GM12878 (cell line): Measurements from ENCODE around the gene OSBPL10. TPM values are rescaled to one million over a fixed set of nuclear protein-coding genes. Genes with fewer than 3 reads are reported as not detected.

Source experiments
- ATAC-seq: fragments of 200-7000 bp; cut with Tn5 transposase; 3 replicates; pipeline ENCODE4 v1.9.1; 2020; ENCODE audit warnings: mild to moderate bottlenecking, moderate library complexity
- BruUV-seq: library from RNA; stranded (reverse); fragments of 400-500 nt; replicated peaks from 2 replicates; lab custom pipeline; 2021; lab: Mats Ljungman, UMichigan
- CTCF ChIA-PET: fragments of 300-600 bp; sonication (Branson Sonifier 250); formaldehyde crosslinking; extraction: SDS; loops from one replicate; lab custom pipeline; 2021; ENCODE audit warnings: inconsistent platforms; lab: Yijun Ruan, JAX
- POLR2A ChIA-PET: fragments of 350-600 bp; formaldehyde crosslinking; extraction: SDS; loops from one replicate; lab custom pipeline; 2021; ENCODE audit warnings: inconsistent platforms; lab: Charles Lee
- RAD21 ChIA-PET: fragments of 300-600 bp; sonication (Branson Sonifier 250); formaldehyde crosslinking; loops from one replicate; lab custom pipeline; 2023; ENCODE audit warnings: antibody characterized with exemption; ENCODE audit not compliant: unreplicated experiment; lab: Charles Lee
- SMC1A ChIA-PET: fragments of 300-600 bp; sonication (Branson Sonifier 250); formaldehyde crosslinking; loops from one replicate; lab custom pipeline; 2023; ENCODE audit not compliant: unreplicated experiment, uncharacterized antibody; lab: Charles Lee
- DNase-seq: peaks from one replicate; pipeline ENCODE4 v3.0.0-alpha.2; 2011; ENCODE audit warnings: low read depth, low spot score
- FAIRE-seq: peaks from 3 replicates; lab custom pipeline; 2011; peaks lifted over from hg19 to GRCh38; lab: Jason Lieb, UNC
- H2AFZ ChIP-seq: 2 replicates; pipeline ENCODE4 v1.6.0; 2011; ENCODE audit warnings: low read depth, low read length, control low read depth; ENCODE audit not compliant: control insufficient read depth
- H3K27ac ChIP-seq: 2 replicates; pipeline ENCODE4 v1.5.1; 2011; ENCODE audit warnings: control low read depth; ENCODE audit not compliant: control insufficient read depth, insufficient read depth
- H3K27me3 ChIP-seq, 2 experiments: replicated peaks in 1 of 2; 2 replicates each; pipeline versions ENCODE4 v1.6.0 to v1.6.1; 2011; ENCODE audit warnings: low read length in 1 of 2; ENCODE audit not compliant: control insufficient read depth in 2 of 2, insufficient read depth in 2 of 2
- H3K36me3 ChIP-seq, 2 experiments: 2 replicates each; pipeline ENCODE4 v1.5.1; 2011; ENCODE audit warnings: low read length in 1 of 2; ENCODE audit not compliant: control insufficient read depth in 2 of 2, insufficient read depth in 2 of 2
- H3K4me1 ChIP-seq: 2 replicates; pipeline ENCODE4 v1.6.1; 2011; ENCODE audit warnings: mild to moderate bottlenecking, low read length, moderate library complexity, mixed read lengths; ENCODE audit not compliant: control insufficient read depth, insufficient read depth
- H3K4me2 ChIP-seq: 2 replicates; pipeline ENCODE4 v1.6.0; 2011; ENCODE audit warnings: control low read depth; ENCODE audit not compliant: control insufficient read depth, insufficient read depth
- H3K4me3 ChIP-seq: fragments of 200-600 bp; sonication (generic); 2 replicates; pipeline ENCODE4 v1.5.1; 2016
- H3K79me2 ChIP-seq: 2 replicates; pipeline ENCODE4 v1.6.0; 2011; ENCODE audit warnings: low read length; ENCODE audit not compliant: control insufficient read depth, insufficient read depth
- H3K9ac ChIP-seq: 2 replicates; pipeline ENCODE4 v1.8.0; 2011; ENCODE audit warnings: low read length, control low read depth, mixed read lengths; ENCODE audit not compliant: control insufficient read depth, insufficient read depth
- H3K9me3 ChIP-seq: replicated peaks from 3 replicates; pipeline ENCODE4 v1.5.1; 2011; ENCODE audit warnings: mild to moderate bottlenecking, low read length; ENCODE audit not compliant: control insufficient read depth, insufficient read depth
- H4K20me1 ChIP-seq: 2 replicates; pipeline ENCODE4 v1.6.0; 2011; ENCODE audit not compliant: control insufficient read depth, insufficient read depth
- MEF2B ChIP-seq: fragments of 450-650 bp; IDR thresholded peaks from 2 replicates; pipeline ENCODE4 v1.6.1; 2018; ENCODE audit warnings: mild to moderate bottlenecking, moderate library complexity; ENCODE audit not compliant: partially characterized antibody, poor library complexity, severe bottlenecking
- WGBS: methylation state at CpG from one replicate; pipeline ENCODE4 v1.1.6; 2016; ENCODE audit warnings: low lambda C conversion rate; ENCODE audit not compliant: insufficient replicate concordance, insufficient coverage; ENCODE audit errors: missing lambda C conversion rate; 5-methylcytosine and 5-hydroxymethylcytosine counted together
- in situ Hi-C: fragments of 300-500 bp; cut with MboI; formaldehyde crosslinking; loops from 9 replicates; pipeline ENCODE4 v1.14.3; 2018; ENCODE audit warnings: mixed read lengths
- intact Hi-C: fragments of 100-400 bp; cut with micrococcal nuclease; formaldehyde crosslinking; loops from one replicate; pipeline ENCODE4 v1.14.2; 2022; ENCODE audit not compliant: unreplicated experiment
- polyA plus RNA-seq, 11 experiments: library from polyadenylated mRNA; depleted of rRNA in 4 of 11; unstranded in 6 of 11; stranded (reverse) in 5 of 11; fragments of >200 nt; fragmentation: Nextera tagmentation in 4 of 11; fragmentation: Illumina TruSeq in 1 of 11; extraction: Ambion mirVana in 4 of 11; extraction: Trizol in 1 of 11; gene quantifications; 1 replicate in 1 of 11; 2 replicates in 10 of 11; pipeline versions ENCODE4 v1.2.1 to v1.2.3, GENCODE V29; 2011 to 2016; ENCODE audit warnings: inconsistent platforms in 2 of 11, missing spikeins in 2 of 11, low read depth in 1 of 11
- total RNA-seq, 4 experiments: library from RNA; depleted of rRNA in 3 of 4; stranded (reverse); fragments of >200 nt in 3 of 4; fragmentation: Illumina TruSeq in 1 of 4; extraction: Trizol in 1 of 4; gene quantifications; 2 replicates each; pipeline versions ENCODE4 v1.2.1 to v1.2.3, GENCODE V29; 2013 to 2021
- TF ChIP-seq, protein P1 (sequence below): fragments of 450-650 bp; IDR thresholded peaks from 2 replicates; pipeline ENCODE4 v1.6.1; 2018; ENCODE audit warnings: borderline replicate concordance, mild to moderate bottlenecking; ENCODE audit not compliant: partially characterized antibody

The OSBPL10 gene
- total and polyA plus RNA-seq, 10 of the 15 experiments (the other 5 are each of a cell fraction or from before 2014, with no cell fraction given) = 0.03 to 0.25 (median 0.09) TPM; not detected in 5

DNA sequence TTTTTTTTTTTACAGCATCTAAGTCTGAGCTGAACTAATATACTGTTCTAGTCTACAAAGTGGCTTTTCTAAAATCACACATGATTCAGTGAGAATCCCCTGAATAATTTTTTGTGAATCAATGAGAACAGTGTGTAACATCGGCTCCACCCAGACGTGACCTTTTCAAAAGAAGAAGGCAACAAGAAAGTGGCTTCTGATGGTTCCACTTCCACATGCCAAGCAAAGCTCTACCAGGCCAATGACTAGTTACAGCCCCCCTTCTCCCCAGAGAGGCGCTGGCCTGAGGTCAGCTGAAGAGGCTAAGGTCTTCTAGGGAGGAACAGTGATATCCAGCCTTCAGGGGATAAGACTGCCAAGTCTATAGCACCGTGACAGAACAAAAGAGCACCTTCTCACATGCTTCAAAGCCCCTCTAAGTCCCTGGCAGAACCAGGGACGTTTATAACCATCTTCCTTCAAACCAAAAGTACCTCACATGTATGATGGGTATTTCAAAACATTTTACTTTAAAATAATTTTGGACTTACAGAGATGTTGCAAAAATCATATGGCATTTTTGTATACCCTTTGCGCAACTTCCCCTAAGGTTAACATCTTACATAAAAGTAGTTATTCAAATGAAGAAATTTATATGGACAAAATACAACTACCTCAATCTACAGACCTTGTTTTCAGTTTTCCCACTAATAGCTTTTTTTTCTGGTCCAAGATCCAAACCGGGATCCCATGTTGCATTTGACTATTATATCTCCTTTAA, 177.9 kb downstream of the OSBPL10 start:
- Histone ChIP-seq H3K9ac (no peak overlapping the region), H3K36me3 (no peaks in the 10 kb centered on the region), H3K9me3 (no peaks in the 10 kb centered on the region), H3K79me2 (no peaks in the 10 kb centered on the region), H3K4me3 (no peak overlapping the region), H3K4me1 (no peaks in the 10 kb centered on the region), H3K27ac (no peak overlapping the region), H3K4me2 (no peak overlapping the region), H2AFZ (no peak overlapping the region), H4K20me1 (no peaks in the 10 kb centered on the region), H3K27me3 (peaks cover 0 to 2% of the 10 kb centered on the region in 2 experiments; a peak in 1 of 4 replicates)
- BruUV-seq = no TSS peak
- TF ChIP-seq MEF2B = no peak
- TF ChIP-seq, protein P1, sequence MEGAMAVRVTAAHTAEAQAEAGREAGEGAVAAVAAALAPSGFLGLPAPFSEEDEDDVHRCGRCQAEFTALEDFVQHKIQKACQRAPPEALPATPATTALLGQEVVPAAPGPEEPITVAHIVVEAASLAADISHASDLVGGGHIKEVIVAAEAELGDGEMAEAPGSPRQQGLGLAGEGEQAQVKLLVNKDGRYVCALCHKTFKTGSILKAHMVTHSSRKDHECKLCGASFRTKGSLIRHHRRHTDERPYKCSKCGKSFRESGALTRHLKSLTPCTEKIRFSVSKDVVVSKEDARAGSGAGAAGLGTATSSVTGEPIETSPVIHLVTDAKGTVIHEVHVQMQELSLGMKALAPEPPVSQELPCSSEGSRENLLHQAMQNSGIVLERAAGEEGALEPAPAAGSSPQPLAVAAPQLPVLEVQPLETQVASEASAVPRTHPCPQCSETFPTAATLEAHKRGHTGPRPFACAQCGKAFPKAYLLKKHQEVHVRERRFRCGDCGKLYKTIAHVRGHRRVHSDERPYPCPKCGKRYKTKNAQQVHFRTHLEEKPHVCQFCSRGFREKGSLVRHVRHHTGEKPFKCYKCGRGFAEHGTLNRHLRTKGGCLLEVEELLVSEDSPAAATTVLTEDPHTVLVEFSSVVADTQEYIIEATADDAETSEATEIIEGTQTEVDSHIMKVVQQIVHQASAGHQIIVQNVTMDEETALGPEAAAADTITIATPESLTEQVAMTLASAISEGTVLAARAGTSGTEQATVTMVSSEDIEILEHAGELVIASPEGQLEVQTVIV = no peak
- ChIA-PET RAD21 (interaction anchor here (0.7 kb wide), 1 partner anchor 34 kb away, joined by 3 read pairs; no protein-coding TSS in a partner anchor), CTCF (interaction anchor here (0.6 kb wide), 2 partner anchors 17 to 876 kb away, joined by 3 read pairs; no protein-coding TSS in a partner anchor), POLR2A (interaction anchor here (0.6 to 0.7 kb wide), 4 partner anchors 12 to 1605 kb away, joined by 3 to 4 read pairs (median 3); no protein-coding TSS in a partner anchor), SMC1A (interaction anchor here (0.6 kb wide), 1 partner anchor 490 kb away, joined by 5 read pairs; no protein-coding TSS in a partner anchor)
- DNase-seq (no peak), FAIRE-seq (no peak), ATAC-seq (no peak)
- in situ Hi-C loops = no loop called here
- intact Hi-C loops = no loop called here
- WGBS = 25% methylated on average over 7 of the region's 7 CpGs
